ENCODE results near the gene TNNI3. TPM values are rescaled to one million over a fixed set of nuclear protein-coding genes. Genes with fewer than 3 reads are reported as not detected.

The TNNI3 gene
- total RNA-seq, 1 experiment from 2014 or later, result 15.0 TPM

GRCh38 chr19:55133639-55134444 lies 23.7 kb downstream of the TNNI3 start (continued):
- no peak for TF ChIP-seq ATF2 (CRISPR knock-in tag; IDR thresholded peaks at IDR 0.05; ENCODE audit: borderline replicate concordance, low read depth)
- no peak for TF ChIP-seq ZBTB21 (CRISPR knock-in tag; IDR thresholded peaks at IDR 0.05; ENCODE audit: borderline replicate concordance)
- TF ChIP-seq ZSCAN18 (CRISPR knock-in tag; IDR thresholded peaks at IDR 0.05), result no peak
- TF ChIP-seq E2F1 (CRISPR knock-in tag; IDR thresholded peaks at IDR 0.05), result no peak
- TF ChIP-seq USF1 (CRISPR knock-in tag; IDR thresholded peaks at IDR 0.05), result no peak
- no peak for TF ChIP-seq PREB (CRISPR knock-in tag; IDR thresholded peaks at IDR 0.05; ENCODE audit: borderline replicate concordance)
- TF ChIP-seq ATF1 (CRISPR knock-in tag; IDR thresholded peaks at IDR 0.05), result no peak
- TF ChIP-seq NR3C1 (CRISPR knock-in tag; conservative IDR thresholded peaks at IDR 0.05; ENCODE audit: low read depth), result no peak
- no peak for TF ChIP-seq ZNF396 (CRISPR knock-in tag; IDR thresholded peaks at IDR 0.05; ENCODE audit: borderline replicate concordance)
- TF ChIP-seq MYBL2 (CRISPR knock-in tag; IDR thresholded peaks at IDR 0.05), result no peak

GRCh38 chr19:55132453-55133129 lies 24.9 kb downstream of the TNNI3 start:
- no peak overlapping the region for H3K4me3 Mint-ChIP-seq
- H3K27ac Mint-ChIP-seq, result 0 out of 2 replicates have a peak overlapping the region, but pooled peaks have one; percentile 22
- peak; percentile 66 for ATAC-seq
- peaks cover 4% of the 10 kb centered on the region for H3K27me3 Mint-ChIP-seq (ENCODE audit: low read depth)
- no peaks in the 10 kb centered on the region for H3K9me3 Mint-ChIP-seq
- TF ChIP-seq USF1 (CRISPR knock-in tag; IDR thresholded peaks at IDR 0.05) (no peak), E2F5 (CRISPR knock-in tag; IDR thresholded peaks at IDR 0.05) (no peak), NFATC4 (CRISPR knock-in tag; IDR thresholded peaks at IDR 0.05) (no peak), ZSCAN18 (CRISPR knock-in tag; IDR thresholded peaks at IDR 0.05) (no peak), MYBL2 (CRISPR knock-in tag; IDR thresholded peaks at IDR 0.05) (no peak), ETV6 (CRISPR knock-in tag; IDR thresholded peaks at IDR 0.05) (no peak), ATF1 (CRISPR knock-in tag; IDR thresholded peaks at IDR 0.05) (no peak), GTF2I (CRISPR knock-in tag; conservative IDR thresholded peaks at IDR 0.05) (no peak), PRRX2 (CRISPR knock-in tag; IDR thresholded peaks at IDR 0.05) (no peak), CREM (CRISPR knock-in tag; IDR thresholded peaks at IDR 0.05) (no peak), ZNF232 (CRISPR knock-in tag; IDR thresholded peaks at IDR 0.05) (no peak), NFYB (CRISPR knock-in tag; conservative IDR thresholded peaks at IDR 0.05; ENCODE audit: low read depth) (no peak), ZNF138 (CRISPR knock-in tag; conservative IDR thresholded peaks at IDR 0.05) (no peak), ZNF396 (CRISPR knock-in tag; IDR thresholded peaks at IDR 0.05; ENCODE audit: borderline replicate concordance) (no peak), SMAD4 (CRISPR knock-in tag; IDR thresholded peaks at IDR 0.05) (no peak)
- ChIA-PET POLR2A (interaction anchor here (0.6 to 1.1 kb wide), 3 partner anchors 14 to 15 kb away, joined by 3 read pairs; partner anchors contain the start of gene PPP1R12C), CTCF (interaction anchor here (0.6 to 3.6 kb wide), 11 partner anchors 8 to 252 kb away, joined by 4 to 26 read pairs (median 8); partner anchors contain the start of gene PPP1R12C)
- peaks cover 3% of the 10 kb centered on the region; the same call in 1 of the 2 replicates for H3K36me3 Mint-ChIP-seq
- peaks cover 23% of the 10 kb centered on the region for H3K4me1 Mint-ChIP-seq
- no peak for DNase-seq (ENCODE audit: low spot score)

Data from WTC11 (cell line).